Measurements from ENCODE around the gene CASP1. TPM values are rescaled to one million over a fixed set of nuclear protein-coding genes. Genes with fewer than 3 reads are reported as not detected.

Gene CASP1
- polyA plus RNA-seq, 1 donor (not counting 4 experiments of a cell fraction or from before 2014, with no cell fraction given) = 69.1 TPM

DNA sequence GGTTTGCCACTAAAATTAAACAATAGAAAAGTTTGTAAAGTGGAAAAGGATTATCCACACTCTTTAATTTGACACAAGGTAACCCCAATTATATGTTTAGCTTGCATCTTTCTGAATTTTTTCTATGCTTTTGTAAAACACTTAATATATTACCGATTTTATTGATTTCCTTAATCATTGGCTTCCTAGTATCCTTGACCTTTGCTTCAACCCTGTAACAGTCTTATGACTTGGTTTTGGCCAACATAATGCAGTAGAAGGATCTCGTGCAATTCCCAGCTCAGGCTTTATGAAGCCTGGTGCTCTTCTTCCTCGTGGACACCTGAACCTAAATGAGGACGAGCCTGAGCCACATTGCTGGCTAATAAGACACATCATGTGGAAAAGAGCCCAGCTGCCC lies 43.0 kb downstream of the CASP1 start:
- Histone ChIP-seq H3K9ac (ENCODE audit: control insufficient read depth, extremely low read depth, insufficient read depth, low read length) (no peak overlapping the region), H3K27me3 (ENCODE audit: control insufficient read depth, extremely low read depth, insufficient read depth, low read length) (no peaks in the 10 kb centered on the region), H3K9me1 (ENCODE audit: control insufficient read depth, extremely low read depth, insufficient read depth, low read length) (no peaks in the 10 kb centered on the region), H3K27ac (ENCODE audit: control insufficient read depth, insufficient read depth, low read length) (no peak overlapping the region), H3K36me3 (ENCODE audit: control insufficient read depth in 2 of 2, extremely low read depth in 1 of 2, insufficient read depth in 2 of 2, low read length in 2 of 2) (no peaks in the 10 kb centered on the region), H3K4me3 (ENCODE audit: control insufficient read depth in 2 of 3, extremely low read depth in 1 of 3, insufficient read depth in 2 of 3, low read depth in 1 of 3, low read length in 3 of 3) (no peak overlapping the region), H3K9me3 (ENCODE audit: control insufficient read depth, low read depth, low read length) (no peaks in the 10 kb centered on the region), H4K20me1 (ENCODE audit: control insufficient read depth, extremely low read depth, insufficient read depth, low read length) (no peaks in the 10 kb centered on the region), H2AFZ (ENCODE audit: control insufficient read depth, low read length) (no peak overlapping the region), H3K79me2 (ENCODE audit: control insufficient read depth, insufficient read depth, low read length) (no peaks in the 10 kb centered on the region), H3K4me2 (ENCODE audit: control insufficient read depth, extremely low read depth, insufficient read depth, low read depth, low read length) (no peak overlapping the region), H3K4me1 (ENCODE audit: control insufficient read depth, extremely low read depth, insufficient read depth, low read length) (no peaks in the 10 kb centered on the region)
- TF ChIP-seq, protein P1, sequence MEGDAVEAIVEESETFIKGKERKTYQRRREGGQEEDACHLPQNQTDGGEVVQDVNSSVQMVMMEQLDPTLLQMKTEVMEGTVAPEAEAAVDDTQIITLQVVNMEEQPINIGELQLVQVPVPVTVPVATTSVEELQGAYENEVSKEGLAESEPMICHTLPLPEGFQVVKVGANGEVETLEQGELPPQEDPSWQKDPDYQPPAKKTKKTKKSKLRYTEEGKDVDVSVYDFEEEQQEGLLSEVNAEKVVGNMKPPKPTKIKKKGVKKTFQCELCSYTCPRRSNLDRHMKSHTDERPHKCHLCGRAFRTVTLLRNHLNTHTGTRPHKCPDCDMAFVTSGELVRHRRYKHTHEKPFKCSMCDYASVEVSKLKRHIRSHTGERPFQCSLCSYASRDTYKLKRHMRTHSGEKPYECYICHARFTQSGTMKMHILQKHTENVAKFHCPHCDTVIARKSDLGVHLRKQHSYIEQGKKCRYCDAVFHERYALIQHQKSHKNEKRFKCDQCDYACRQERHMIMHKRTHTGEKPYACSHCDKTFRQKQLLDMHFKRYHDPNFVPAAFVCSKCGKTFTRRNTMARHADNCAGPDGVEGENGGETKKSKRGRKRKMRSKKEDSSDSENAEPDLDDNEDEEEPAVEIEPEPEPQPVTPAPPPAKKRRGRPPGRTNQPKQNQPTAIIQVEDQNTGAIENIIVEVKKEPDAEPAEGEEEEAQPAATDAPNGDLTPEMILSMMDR (optimal IDR thresholded peaks at IDR 0.05 in 1 of 3, IDR thresholded peaks at IDR 0.05 in 1 of 3, conservative IDR thresholded peaks at IDR 0.05 in 1 of 3; ENCODE audit: extremely low read depth in 1 of 3, insufficient read depth in 2 of 3, low read length in 3 of 3) = no peak
- TF ChIP-seq EZH2 (IDR thresholded peaks at IDR 0.05; ENCODE audit: low read length) = no peak
- no peak for FAIRE-seq
- no peak for DNase-seq (ENCODE audit: low read depth, low spot score)
- dilution Hi-C loops (cut with MboI; ENCODE audit: extremely low pct_ligation_motif_present, low sequenced_read_pairs) = no loop called here

DNA sequence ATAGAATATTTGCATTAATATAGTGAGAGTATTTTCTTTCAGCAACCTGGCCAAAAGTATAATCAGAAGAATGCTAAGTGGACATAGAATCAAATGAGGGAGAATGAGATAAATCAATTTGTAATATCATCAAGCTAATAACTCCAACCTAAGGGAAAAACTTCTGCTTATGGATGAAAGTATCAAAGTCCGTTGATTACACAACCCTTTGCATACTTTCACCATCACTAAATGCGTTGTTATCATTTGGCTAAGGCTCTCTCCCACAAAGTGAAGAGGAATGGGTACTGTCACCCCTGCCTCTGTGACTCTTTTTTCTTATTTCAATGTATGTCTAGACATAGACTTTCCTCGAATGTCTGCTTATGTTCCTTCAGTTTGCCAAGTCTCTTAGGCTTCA lies 50.1 kb downstream of the CASP1 start:
- H3K4me3 ChIP-seq (ENCODE audit: control insufficient read depth in 2 of 3, extremely low read depth in 1 of 3, insufficient read depth in 2 of 3, low read depth in 1 of 3, low read length in 3 of 3) = no peak overlapping the region
- H3K79me2 ChIP-seq (ENCODE audit: control insufficient read depth, insufficient read depth, low read length) = no peaks in the 10 kb centered on the region
- no peak for DNase-seq (ENCODE audit: low read depth, low spot score)
- H3K27me3 ChIP-seq (ENCODE audit: control insufficient read depth, extremely low read depth, insufficient read depth, low read length) = no peaks in the 10 kb centered on the region
- no peaks in the 10 kb centered on the region for H4K20me1 ChIP-seq (ENCODE audit: control insufficient read depth, extremely low read depth, insufficient read depth, low read length)
- no peak overlapping the region for H2AFZ ChIP-seq (ENCODE audit: control insufficient read depth, low read length)
- H3K9me3 ChIP-seq (ENCODE audit: control insufficient read depth, low read depth, low read length) = no peaks in the 10 kb centered on the region
- H3K27ac ChIP-seq (ENCODE audit: control insufficient read depth, insufficient read depth, low read length) = no peak overlapping the region
- H3K4me1 ChIP-seq (ENCODE audit: control insufficient read depth, extremely low read depth, insufficient read depth, low read length) = no peaks in the 10 kb centered on the region
- TF ChIP-seq, protein P1 (optimal IDR thresholded peaks at IDR 0.05 in 1 of 3, IDR thresholded peaks at IDR 0.05 in 1 of 3, conservative IDR thresholded peaks at IDR 0.05 in 1 of 3; ENCODE audit: extremely low read depth in 1 of 3, insufficient read depth in 2 of 3, low read length in 3 of 3) = no peak
- TF ChIP-seq EZH2 (IDR thresholded peaks at IDR 0.05; ENCODE audit: low read length) = no peak
- no peak for FAIRE-seq
- H3K36me3 ChIP-seq (ENCODE audit: control insufficient read depth in 2 of 2, extremely low read depth in 1 of 2, insufficient read depth in 2 of 2, low read length in 2 of 2) = no peaks in the 10 kb centered on the region
- dilution Hi-C loops (cut with MboI; ENCODE audit: extremely low pct_ligation_motif_present, low sequenced_read_pairs) = no loop called here
- H3K9ac ChIP-seq (ENCODE audit: control insufficient read depth, extremely low read depth, insufficient read depth, low read length) = no peak overlapping the region
- H3K9me1 ChIP-seq (ENCODE audit: control insufficient read depth, extremely low read depth, insufficient read depth, low read length) = no peaks in the 10 kb centered on the region
- no peak overlapping the region for H3K4me2 ChIP-seq (ENCODE audit: control insufficient read depth, extremely low read depth, insufficient read depth, low read depth, low read length)

Data from keratinocyte (primary cell).